HepG2 (cell line): Measurements from ENCODE around the gene NDUFS5. TPM values are rescaled to one million over a fixed set of nuclear protein-coding genes. Genes with fewer than 3 reads are reported as not detected.

Experiments used
- EEA1 ChIP-seq: sonication (generic); formaldehyde crosslinking; IDR thresholded peaks from 2 replicates; pipeline ENCODE4 v1.5.1; 2020; ENCODE audit warnings: mild to moderate bottlenecking, missing genetic modification reagents, borderline replicate concordance
- ELF4 ChIP-seq: sonication (generic); formaldehyde crosslinking; IDR thresholded peaks from 2 replicates; pipeline ENCODE4 v1.5.0; 2020; ENCODE audit warnings: missing genetic modification reagents, mild to moderate bottlenecking, moderate library complexity, borderline replicate concordance
- FOSL2 ChIP-seq: sonication (generic); formaldehyde crosslinking; IDR thresholded peaks from 2 replicates; pipeline ENCODE4 v1.4.0; 2020; ENCODE audit warnings: missing genetic modification reagents
- HDAC2 ChIP-seq: sonication (generic); formaldehyde crosslinking; IDR thresholded peaks from 2 replicates; pipeline ENCODE4 v1.4.0; 2020; ENCODE audit warnings: missing genetic modification reagents
- HIC2 ChIP-seq: sonication (generic); formaldehyde crosslinking; IDR thresholded peaks from 2 replicates; pipeline ENCODE4 v1.9.0; 2022; ENCODE audit warnings: low read depth, missing genetic modification reagents
- KAT8 ChIP-seq: IDR thresholded peaks from 2 replicates; pipeline ENCODE4 v1.6.1; 2016; ENCODE audit warnings: missing genetic modification reagents, missing compliant biosample characterization
- LBX2 ChIP-seq: sonication (generic); formaldehyde crosslinking; IDR thresholded peaks from 2 replicates; pipeline ENCODE4 v1.5.0; 2020; ENCODE audit warnings: missing genetic modification reagents, mild to moderate bottlenecking, borderline replicate concordance
- MAZ ChIP-seq, 2 experiments: sonication (generic) in 1 of 2; formaldehyde crosslinking in 1 of 2; IDR thresholded peaks; 2 replicates each; pipeline versions ENCODE4 v1.5.0 to v1.6.1; 2012 to 2020; ENCODE audit warnings: low read depth in 2 of 2, mild to moderate bottlenecking in 2 of 2, borderline replicate concordance in 1 of 2, improper control_type of control experiment in 1 of 2, low read length in 1 of 2, missing genetic modification reagents in 1 of 2, moderate library complexity in 1 of 2
- MNT ChIP-seq: fragments of 450-650 bp; IDR thresholded peaks from 2 replicates; pipeline ENCODE4 v1.6.1; 2016
- MTA3 ChIP-seq: sonication (generic); formaldehyde crosslinking; IDR thresholded peaks from 2 replicates; pipeline ENCODE4 v1.4.0; 2020; ENCODE audit warnings: missing genetic modification reagents
- NRL ChIP-seq: sonication (generic); formaldehyde crosslinking; IDR thresholded peaks from 2 replicates; pipeline ENCODE4 v1.5.0; 2020; ENCODE audit warnings: missing genetic modification reagents, mild to moderate bottlenecking, moderate library complexity, borderline replicate concordance
- PHF21A ChIP-seq: sonication (generic); formaldehyde crosslinking; IDR thresholded peaks from 2 replicates; pipeline ENCODE4 v1.5.0; 2020; ENCODE audit warnings: mild to moderate bottlenecking, missing genetic modification reagents
- REL ChIP-seq: sonication (generic); formaldehyde crosslinking; conservative IDR thresholded peaks from 2 replicates; pipeline ENCODE4 v1.8.0; 2022; ENCODE audit warnings: mild to moderate bottlenecking, missing genetic modification reagents, moderate library complexity
- SMARCC2 ChIP-seq: fragments of 450-650 bp; IDR thresholded peaks from 2 replicates; pipeline ENCODE4 v1.6.1; 2017; ENCODE audit warnings: antibody characterized with exemption, mild to moderate bottlenecking
- SOX13 ChIP-seq, 3 experiments: fragments of 450-650 bp in 1 of 3; sonication (generic) in 1 of 3; formaldehyde crosslinking in 1 of 3; IDR thresholded peaks in 2 of 3; conservative IDR thresholded peaks in 1 of 3; 2 replicates each; pipeline versions ENCODE4 v1.5.0 to v1.6.1; 2016 to 2020; ENCODE audit warnings: antibody characterized with exemption in 1 of 3, mild to moderate bottlenecking in 1 of 3, missing compliant biosample characterization in 1 of 3, missing genetic modification reagents in 1 of 3, moderate library complexity in 1 of 3
- ZBTB7A ChIP-seq: sonication (generic); formaldehyde crosslinking; IDR thresholded peaks from 2 replicates; pipeline ENCODE4 v1.8.0; 2022; ENCODE audit warnings: mild to moderate bottlenecking, missing genetic modification reagents
- ZIK1 ChIP-seq: sonication (generic); formaldehyde crosslinking; IDR thresholded peaks from 2 replicates; pipeline ENCODE4 v1.5.0; 2020; ENCODE audit warnings: mild to moderate bottlenecking, low read depth, missing genetic modification reagents, borderline replicate concordance
- ZNF264 ChIP-seq: sonication (generic); formaldehyde crosslinking; IDR thresholded peaks from 2 replicates; pipeline ENCODE4 v1.4.0; 2020; ENCODE audit warnings: missing genetic modification reagents
- ZNF326 ChIP-seq: sonication (generic); formaldehyde crosslinking; IDR thresholded peaks from 2 replicates; pipeline ENCODE4 v1.4.0; 2020; ENCODE audit warnings: missing genetic modification reagents, borderline replicate concordance
- ZNF34 ChIP-seq: sonication (generic); formaldehyde crosslinking; IDR thresholded peaks from 2 replicates; pipeline ENCODE4 v1.4.0; 2020; ENCODE audit warnings: mild to moderate bottlenecking, missing genetic modification reagents, borderline replicate concordance
- polyA plus RNA-seq, 8 experiments: library from polyadenylated mRNA; depleted of rRNA in 3 of 8; stranded (reverse) in 7 of 8; unstranded in 1 of 8; fragments of >200 nt; fragmentation: Illumina TruSeq in 4 of 8; extraction: Trizol in 4 of 8; gene quantifications; 2 replicates each; pipeline versions ENCODE4 v1.2.1 to v1.2.3, GENCODE V29; 2011 to 2016; ENCODE audit warnings: low read depth in 4 of 8, missing spikeins in 1 of 8, mixed read lengths in 1 of 8; ENCODE audit not compliant: insufficient read depth in 1 of 8
- total RNA-seq, 5 experiments: library from RNA; depleted of rRNA; stranded (reverse); fragments of >200 nt; fragmentation: Illumina TruSeq; extraction: Trizol; gene quantifications; 2 replicates each; pipeline ENCODE4 v1.2.3, GENCODE V29; 2016; ENCODE audit warnings: low read depth in 1 of 5
- TF ChIP-seq, protein P1 (sequence below): sonication (generic); formaldehyde crosslinking; IDR thresholded peaks from 2 replicates; pipeline ENCODE4 v1.5.0; 2020; ENCODE audit warnings: mild to moderate bottlenecking, missing genetic modification reagents

Gene NDUFS5
- total and polyA plus RNA-seq, 2 of the 13 experiments (the other 11 are each of a cell fraction or from before 2014, with no cell fraction given): 263 to 466 TPM

- no peak for TF ChIP-seq HIC2 (CRISPR knock-in tag)
- TF ChIP-seq LBX2 (CRISPR knock-in tag): no peak
- 0 out of 2 replicates have a peak, but pooled peaks have one; percentile 16 for TF ChIP-seq ZBTB7A (CRISPR knock-in tag)
- no peak for TF ChIP-seq SMARCC2
- TF ChIP-seq ZIK1 (CRISPR knock-in tag): no peak
- 0 out of 2 replicates have a peak, but pooled peaks have one; percentile 36 for TF ChIP-seq PHF21A (CRISPR knock-in tag)
- no peak for TF ChIP-seq NRL (CRISPR knock-in tag)
- no peak for TF ChIP-seq ZNF34 (CRISPR knock-in tag)
- no peak for TF ChIP-seq MAZ (IDR thresholded peaks at IDR 0.05; ENCODE audit: borderline replicate concordance, low read depth, low read length)
- no peak for TF ChIP-seq MAZ (CRISPR knock-in tag; IDR thresholded peaks at IDR 0.05; ENCODE audit: low read depth)
- TF ChIP-seq REL (CRISPR knock-in tag): no peak
- TF ChIP-seq FOSL2: peak; percentile 89
- TF ChIP-seq, protein P1, sequence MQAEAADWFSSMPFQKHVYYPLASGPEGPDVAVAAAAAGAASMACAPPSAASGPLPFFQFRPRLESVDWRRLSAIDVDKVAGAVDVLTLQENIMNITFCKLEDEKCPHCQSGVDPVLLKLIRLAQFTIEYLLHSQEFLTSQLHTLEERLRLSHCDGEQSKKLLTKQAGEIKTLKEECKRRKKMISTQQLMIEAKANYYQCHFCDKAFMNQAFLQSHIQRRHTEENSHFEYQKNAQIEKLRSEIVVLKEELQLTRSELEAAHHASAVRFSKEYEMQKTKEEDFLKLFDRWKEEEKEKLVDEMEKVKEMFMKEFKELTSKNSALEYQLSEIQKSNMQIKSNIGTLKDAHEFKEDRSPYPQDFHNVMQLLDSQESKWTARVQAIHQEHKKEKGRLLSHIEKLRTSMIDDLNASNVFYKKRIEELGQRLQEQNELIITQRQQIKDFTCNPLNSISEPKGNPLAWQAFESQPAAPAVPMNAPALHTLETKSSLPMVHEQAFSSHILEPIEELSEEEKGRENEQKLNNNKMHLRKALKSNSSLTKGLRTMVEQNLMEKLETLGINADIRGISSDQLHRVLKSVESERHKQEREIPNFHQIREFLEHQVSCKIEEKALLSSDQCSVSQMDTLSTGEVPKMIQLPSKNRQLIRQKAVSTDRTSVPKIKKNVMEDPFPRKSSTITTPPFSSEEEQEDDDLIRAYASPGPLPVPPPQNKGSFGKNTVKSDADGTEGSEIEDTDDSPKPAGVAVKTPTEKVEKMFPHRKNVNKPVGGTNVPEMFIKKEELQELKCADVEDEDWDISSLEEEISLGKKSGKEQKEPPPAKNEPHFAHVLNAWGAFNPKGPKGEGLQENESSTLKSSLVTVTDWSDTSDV (CRISPR knock-in tag): no peak
- TF ChIP-seq ELF4 (CRISPR knock-in tag): no peak
- TF ChIP-seq HDAC2 (CRISPR knock-in tag): 0 out of 2 replicates have a peak, but pooled peaks have one; percentile 12
- TF ChIP-seq KAT8: 0 out of 2 replicates have a peak, but pooled peaks have one; percentile 18
- no peak for TF ChIP-seq SOX13 (IDR thresholded peaks at IDR 0.05)
- TF ChIP-seq SOX13 (CRISPR knock-in tag; conservative IDR thresholded peaks at IDR 0.05 in 1 of 2, IDR thresholded peaks at IDR 0.05 in 1 of 2): peak in 1 of 2 experiments; percentile 6; a peak in 1 of 4 replicates
- TF ChIP-seq MTA3 (CRISPR knock-in tag): no peak
- no peak for TF ChIP-seq EEA1
- TF ChIP-seq MNT: no peak
- no peak for TF ChIP-seq ZNF326 (CRISPR knock-in tag)
- peak; percentile 58; the same call in 1 of the 2 replicates for TF ChIP-seq ZNF264
Measured at GRCh38 chr1:39076127-39076798, 50.1 kb downstream of the NDUFS5 start (continued).
